Esophagus squamous epithelium (tissue), 5 donors: ENCODE data around the gene SKOR1. TPM values are rescaled to one million over a fixed set of nuclear protein-coding genes. Genes with fewer than 3 reads are reported as not detected.

Source experiments
- DNase-seq: peaks from one replicate; lab custom pipeline; 2025; lab: John Stamatoyannopoulos, UW
- H3K27ac ChIP-seq, 4 donors: fragments of 200-600 bp; sonication (generic); one replicate each; pipeline ENCODE4 v1.5.1; 2016 to 2019; ENCODE audit warnings: mild to moderate bottlenecking in 1 of 4
- H3K27me3 ChIP-seq, 4 donors: fragments of 200-600 bp; sonication (generic); 1 replicate in 3 of 4; 2 replicates in 1 of 4; pipeline versions ENCODE4 v1.5.1 to v1.6.0; 2017 to 2021; ENCODE audit warnings: antibody characterized with exemption in 1 of 4
- H3K36me3 ChIP-seq, 3 donors: fragments of 200-600 bp; sonication (generic); one replicate each; pipeline ENCODE4 v1.5.1; 2016 to 2019
- H3K4me1 ChIP-seq, 3 donors: fragments of 200-600 bp; sonication (generic); one replicate each; pipeline ENCODE4 v1.5.1; 2017 to 2019
- H3K4me3 ChIP-seq, 4 donors: fragments of 200-600 bp; sonication (generic); 1 replicate in 3 of 4; 2 replicates in 1 of 4; pipeline ENCODE4 v1.5.1; 2016 to 2019; ENCODE audit warnings: mild to moderate bottlenecking in 2 of 4, moderate library complexity in 1 of 4
- H3K9me3 ChIP-seq, 3 donors: fragments of 200-600 bp; sonication (generic); one replicate each; pipeline ENCODE4 v1.5.1; 2016 to 2019
- POLR2A ChIP-seq, 4 donors: fragments of 450-650 bp; IDR thresholded peaks; one replicate each; pipeline ENCODE4 v1.6.1; 2017; ENCODE audit warnings: antibody characterized with exemption in 4 of 4, mild to moderate bottlenecking in 4 of 4, moderate library complexity in 3 of 4
- WGBS, 2 donors: methylation state at CpG; one replicate each; pipeline ENCODE4 v1.1.5; 2018; 5-methylcytosine and 5-hydroxymethylcytosine counted together
- intact Hi-C: fragments of 100-400 bp; cut with DNase I; formaldehyde crosslinking; loops from one replicate; pipeline ENCODE4 v1.15.0; 2022
- total RNA-seq, 4 donors: library from RNA; depleted of rRNA; stranded (reverse); fragments of >200 nt; gene quantifications; one replicate each; pipeline ENCODE4 v1.1.0, GENCODE V29; 2016
- TF ChIP-seq, protein P1 (sequence below), 6 experiments: fragments of 450-650 bp in 4 of 6; fragments of 200-600 bp in 2 of 6; sonication (generic) in 2 of 6; IDR thresholded peaks; one replicate each; pipeline ENCODE4 v1.5.1; 2016 to 2019; ENCODE audit warnings: antibody characterized with exemption in 6 of 6, mild to moderate bottlenecking in 4 of 6, moderate library complexity in 4 of 6
- donor health status: DM: yes; HTN: yes; CAD: no.

The SKOR1 gene
- total RNA-seq, 4 donors from 2014 or later: 0.09 to 0.76 (median 0.28) TPM

DNA sequence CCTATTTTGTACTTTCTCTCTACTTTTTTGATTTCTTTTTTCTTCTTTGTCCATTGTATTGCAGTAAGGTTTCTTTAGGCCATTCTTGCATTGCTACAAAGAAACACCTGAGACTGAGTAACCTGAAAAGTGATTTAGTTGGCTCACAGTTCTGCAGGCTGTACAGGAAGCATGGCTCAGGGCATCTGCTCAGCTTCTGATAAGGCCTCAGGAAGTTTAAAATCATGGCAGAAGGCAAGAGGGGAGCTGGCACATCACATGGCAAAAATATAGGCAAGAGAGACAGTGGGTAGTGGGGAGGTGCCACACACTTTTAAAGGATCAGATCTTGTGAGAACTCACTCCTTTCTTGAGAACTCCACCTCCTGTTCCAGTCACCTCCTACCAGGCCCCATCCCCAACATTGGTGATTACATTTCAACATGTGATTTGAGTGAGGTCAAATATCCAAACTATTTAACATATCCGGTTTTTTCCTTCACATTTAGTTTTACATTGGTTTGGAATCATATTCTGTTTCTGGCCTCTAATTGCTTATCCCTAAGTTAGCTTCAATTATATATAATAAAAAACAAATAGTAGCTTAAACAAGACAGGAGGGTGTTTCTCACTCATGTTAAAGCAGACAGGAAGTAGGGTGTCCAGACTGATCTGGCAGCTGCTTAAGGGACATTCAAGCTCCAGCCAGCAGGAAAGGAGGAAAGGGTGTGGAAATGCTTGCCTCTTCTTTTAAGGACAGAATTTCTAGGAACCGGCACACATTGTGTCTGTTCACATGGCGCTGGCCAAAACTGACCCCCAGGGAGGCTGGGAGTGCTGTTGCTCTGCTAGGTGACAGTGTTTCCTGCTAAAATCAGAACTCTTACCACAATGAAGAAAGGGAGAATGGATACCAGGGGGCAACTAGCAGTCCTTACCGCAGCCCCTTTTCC lies 28.8 kb upstream of the SKOR1 start:
- Histone ChIP-seq H3K27ac (no peak overlapping the region), H3K4me1 (no peaks in the 10 kb centered on the region), H3K27me3 (no peaks in the 10 kb centered on the region), H3K4me3 (no peak overlapping the region), H3K9me3 (peaks cover 0 to 11% (median 0%) of the 10 kb centered on the region in 3 donors), H3K36me3 (peaks cover 0 to 10% (median 0%) of the 10 kb centered on the region in 3 donors)
- WGBS, 2 donors: 75 to 78% methylated on average over 4 of the region's 4 CpGs
- TF ChIP-seq POLR2A (IDR thresholded peaks at IDR 0.05): no peak
- TF ChIP-seq, protein P1, sequence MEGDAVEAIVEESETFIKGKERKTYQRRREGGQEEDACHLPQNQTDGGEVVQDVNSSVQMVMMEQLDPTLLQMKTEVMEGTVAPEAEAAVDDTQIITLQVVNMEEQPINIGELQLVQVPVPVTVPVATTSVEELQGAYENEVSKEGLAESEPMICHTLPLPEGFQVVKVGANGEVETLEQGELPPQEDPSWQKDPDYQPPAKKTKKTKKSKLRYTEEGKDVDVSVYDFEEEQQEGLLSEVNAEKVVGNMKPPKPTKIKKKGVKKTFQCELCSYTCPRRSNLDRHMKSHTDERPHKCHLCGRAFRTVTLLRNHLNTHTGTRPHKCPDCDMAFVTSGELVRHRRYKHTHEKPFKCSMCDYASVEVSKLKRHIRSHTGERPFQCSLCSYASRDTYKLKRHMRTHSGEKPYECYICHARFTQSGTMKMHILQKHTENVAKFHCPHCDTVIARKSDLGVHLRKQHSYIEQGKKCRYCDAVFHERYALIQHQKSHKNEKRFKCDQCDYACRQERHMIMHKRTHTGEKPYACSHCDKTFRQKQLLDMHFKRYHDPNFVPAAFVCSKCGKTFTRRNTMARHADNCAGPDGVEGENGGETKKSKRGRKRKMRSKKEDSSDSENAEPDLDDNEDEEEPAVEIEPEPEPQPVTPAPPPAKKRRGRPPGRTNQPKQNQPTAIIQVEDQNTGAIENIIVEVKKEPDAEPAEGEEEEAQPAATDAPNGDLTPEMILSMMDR (IDR thresholded peaks at IDR 0.05): no peak
- intact Hi-C loops: no loop called here
- no peak for DNase-seq

DNA sequence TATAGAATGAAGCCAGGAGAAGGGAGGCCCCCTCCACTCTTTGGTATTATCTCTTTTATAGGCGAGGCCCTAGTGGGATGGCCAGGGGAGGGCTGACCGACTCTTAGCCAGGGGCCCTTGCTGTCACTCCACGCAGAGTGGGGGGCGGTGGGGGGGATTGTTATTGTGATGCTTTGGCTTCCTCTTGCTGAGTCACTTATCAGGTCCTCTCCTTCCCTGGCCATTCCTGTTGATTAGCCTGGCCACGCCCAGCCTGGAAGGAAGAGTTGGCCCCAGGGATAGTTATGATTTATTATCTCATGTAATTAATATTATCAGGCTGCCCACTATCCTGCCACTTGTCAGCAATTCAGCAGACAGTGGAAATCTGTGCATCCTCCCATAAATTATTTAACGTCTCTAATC lies 25.5 kb upstream of the SKOR1 start:
- Histone ChIP-seq H3K4me3 (no peak overlapping the region), H3K9me3 (peaks cover 0 to 9% (median 0%) of the 10 kb centered on the region in 3 donors), H3K4me1 (no peaks in the 10 kb centered on the region), H3K27ac (no peak overlapping the region), H3K36me3 (peaks cover 0 to 2% (median 0%) of the 10 kb centered on the region in 3 donors), H3K27me3 (no peaks in the 10 kb centered on the region)
- DNase-seq: no peak
- intact Hi-C loops: no loop called here
- no peak for TF ChIP-seq POLR2A (IDR thresholded peaks at IDR 0.05)
- TF ChIP-seq, protein P1 (IDR thresholded peaks at IDR 0.05): no peak
- 62 to 82% methylated on average over 2 to 5 of the region's 6 CpGs for WGBS, 2 donors

DNA sequence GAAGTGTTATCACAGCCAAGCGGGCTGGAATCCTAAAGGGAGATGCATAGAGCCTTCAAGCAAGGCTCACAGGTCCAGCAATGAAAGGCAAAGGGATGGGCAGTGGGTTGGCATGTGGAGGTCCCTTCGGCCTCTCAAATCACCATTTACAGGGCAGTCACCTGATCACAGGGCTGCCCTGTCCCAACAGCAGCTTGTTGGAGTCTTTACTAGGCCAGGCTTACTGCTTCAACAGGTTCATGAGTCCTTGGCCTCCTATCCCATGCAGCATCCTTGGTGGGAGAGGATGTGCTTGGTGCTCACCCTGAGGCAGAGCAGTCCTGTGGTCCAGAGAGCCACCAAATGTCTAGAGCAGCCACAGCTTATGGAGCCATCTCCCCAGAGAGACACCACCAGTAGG lies 24.2 kb upstream of the SKOR1 start:
- no peak for TF ChIP-seq POLR2A (IDR thresholded peaks at IDR 0.05)
- TF ChIP-seq, protein P1 (IDR thresholded peaks at IDR 0.05): no peak
- Histone ChIP-seq H3K4me1 (no peaks in the 10 kb centered on the region), H3K27ac (no peak overlapping the region), H3K4me3 (no peak overlapping the region), H3K9me3 (no peaks in the 10 kb centered on the region), H3K36me3 (peaks cover 0 to under 1% (median 0%) of the 10 kb centered on the region in 3 donors), H3K27me3 (no peaks in the 10 kb centered on the region)
- 92 to 95% methylated on average over 2 of the region's 2 CpGs for WGBS, 2 donors
- intact Hi-C loops: no loop called here
- no peak for DNase-seq

DNA sequence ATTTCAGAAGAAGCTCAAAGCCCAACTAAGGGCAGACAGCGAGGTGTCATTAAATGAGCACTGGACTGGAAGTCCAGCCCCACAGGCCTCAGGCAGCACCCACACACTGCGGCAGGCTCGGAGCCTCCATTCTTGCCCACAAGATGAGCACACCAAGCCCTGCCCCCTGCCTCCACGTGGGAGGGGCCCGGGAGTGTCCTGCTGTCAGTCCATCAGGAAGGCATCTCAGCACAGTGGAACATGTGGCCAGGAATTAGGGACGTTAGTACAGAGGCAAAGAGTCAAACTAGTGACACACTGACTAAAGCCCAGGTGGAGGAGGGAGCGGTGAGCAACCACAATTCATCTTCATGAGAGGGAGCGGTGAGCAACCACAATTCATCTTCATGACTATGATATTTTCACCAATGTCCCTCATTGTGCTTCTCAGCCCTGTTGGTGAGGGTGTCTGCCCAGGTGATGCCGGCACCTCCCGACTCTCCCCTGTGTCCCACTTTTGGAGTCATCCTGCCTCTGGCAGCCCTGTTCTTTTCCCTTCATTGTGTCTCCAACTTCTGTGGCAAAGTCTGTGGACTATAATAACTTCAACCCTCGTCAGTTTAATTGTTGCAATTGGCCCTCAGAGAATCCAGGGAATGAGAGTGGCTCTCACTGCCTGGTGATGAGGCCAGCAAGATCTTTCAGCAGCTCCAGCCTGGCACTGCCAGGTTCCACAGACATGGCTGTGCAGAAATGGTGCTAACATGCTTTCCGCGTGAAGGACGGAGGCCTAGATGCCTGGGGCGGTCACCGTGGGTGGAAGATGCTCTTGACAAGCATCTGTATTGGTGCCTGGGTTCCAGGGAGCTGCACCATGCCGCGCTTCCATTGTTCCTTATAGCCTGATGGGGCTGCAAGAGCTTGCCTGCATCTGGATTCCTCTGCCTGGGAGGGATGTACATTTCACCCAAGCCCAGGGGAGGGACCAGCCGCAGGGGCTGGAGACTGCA lies 23.1 kb upstream of the SKOR1 start:
- intact Hi-C loops: no loop called here
- no peaks in the 10 kb centered on the region for H3K9me3 ChIP-seq
- no peak overlapping the region for H3K27ac ChIP-seq
- WGBS, 2 donors: 83 to 91% methylated on average over 12 to 13 of the region's 19 CpGs
- TF ChIP-seq, protein P1 (IDR thresholded peaks at IDR 0.05): no peak
- no peak for TF ChIP-seq POLR2A (IDR thresholded peaks at IDR 0.05)
- no peaks in the 10 kb centered on the region for H3K27me3 ChIP-seq
- no peak overlapping the region for H3K4me3 ChIP-seq
- H3K4me1 ChIP-seq: no peaks in the 10 kb centered on the region
- DNase-seq: no peak
- peaks cover 0 to 11% (median 0%) of the 10 kb centered on the region in 3 donors for H3K36me3 ChIP-seq
